ENCODE results near the gene ALG12. TPM values are rescaled to one million over a fixed set of nuclear protein-coding genes. Genes with fewer than 3 reads are reported as not detected.

The ALG12 gene
- total and polyA plus RNA-seq, 2 of the 8 experiments (the other 6 are each of a cell fraction or from before 2014, with no cell fraction given), result 13.4 to 22.5 TPM

DNA sequence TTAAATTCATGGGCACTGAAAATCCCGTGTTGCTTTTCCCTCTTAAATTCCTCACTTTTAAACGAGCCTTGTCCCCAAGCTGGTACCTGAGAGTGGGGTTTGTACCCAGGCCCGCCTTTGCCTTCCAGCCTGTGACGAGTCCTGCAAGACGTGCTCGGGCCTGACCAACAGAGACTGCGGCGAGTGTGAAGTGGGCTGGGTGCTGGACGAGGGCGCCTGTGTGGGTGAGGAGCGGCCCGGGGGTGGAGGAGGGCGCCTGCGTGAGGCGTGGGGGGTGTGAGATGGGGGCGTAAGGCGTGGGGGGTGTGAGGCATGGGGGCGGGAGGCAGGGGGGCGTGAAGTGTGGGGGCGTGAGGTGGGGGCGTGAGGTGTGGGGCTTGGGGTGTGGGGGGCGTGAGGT is 4.2 kb upstream of the ALG12 start:
- Histone ChIP-seq H3K23ac (ENCODE audit: insufficient read length) (no peak overlapping the region), H3K4me2 (ENCODE audit: insufficient read depth in 1 of 2, low read depth in 2 of 2, low read length in 2 of 2) (no peak overlapping the region), H3K9ac (replicated peaks in 1 of 4; ENCODE audit: extremely low read depth in 1 of 4, low read depth in 3 of 4, low read length in 3 of 4) (no peak overlapping the region), H3K27me3 (replicated peaks in 1 of 4; ENCODE audit: control insufficient read depth in 3 of 4, extremely low read depth in 1 of 4, insufficient read depth in 3 of 4, low read length in 3 of 4) (no peaks in the 10 kb centered on the region; a peak in 2 of 7 replicates), H3K18ac (ENCODE audit: extremely low read depth, low read length) (no peak overlapping the region), H4K8ac (ENCODE audit: extremely low read depth, insufficient read depth, low read length) (no peak overlapping the region), H2BK20ac (ENCODE audit: low read length) (no peak overlapping the region), H2BK12ac (ENCODE audit: low read depth, low read length) (no peak overlapping the region), H2BK15ac (ENCODE audit: low read length) (no peak overlapping the region), H3K36me3 (ENCODE audit: control insufficient read depth in 2 of 4, insufficient read depth in 4 of 4, low read length in 3 of 4) (peaks cover 0 to 3% (median 2%) of the 10 kb centered on the region in 4 experiments; a peak in 2 of 8 replicates), H3K23me2 (ENCODE audit: low read depth, low read length) (peaks cover 9% of the 10 kb centered on the region; the same call in 1 of the 2 replicates), H4K5ac (ENCODE audit: insufficient read length, low read depth, low read length) (no peak overlapping the region), H3K4me3 (ENCODE audit: extremely low read depth in 1 of 4, insufficient read depth in 2 of 4, low read depth in 3 of 4, low read length in 4 of 4) (no peak overlapping the region), H4K91ac (replicated peaks; ENCODE audit: insufficient read length, low read length) (no peak overlapping the region), H4K20me1 (replicated peaks in 1 of 2; ENCODE audit: control insufficient read depth in 1 of 2, insufficient read depth in 2 of 2, low read length in 2 of 2) (no peaks in the 10 kb centered on the region), H3K14ac (ENCODE audit: insufficient read length) (no peak overlapping the region), H3K56ac (replicated peaks; ENCODE audit: insufficient read length, low read depth, low read length) (no peak overlapping the region), H3K4me1 (replicated peaks in 1 of 4; ENCODE audit: control insufficient read depth in 3 of 4, insufficient read depth in 4 of 4, low read length in 3 of 4) (peaks cover 0 to 5% (median 1%) of the 10 kb centered on the region in 4 experiments; a peak in 5 of 7 replicates), H3K79me1 (ENCODE audit: low read depth, low read length) (no peaks in the 10 kb centered on the region), H2BK120ac (replicated peaks; ENCODE audit: low read depth, low read length) (no peak overlapping the region), H2AFZ (ENCODE audit: low read length) (no peak overlapping the region), H2BK5ac (ENCODE audit: low read depth, low read length) (no peak overlapping the region), H2AK5ac (ENCODE audit: low read depth, low read length) (no peak overlapping the region), H3K4ac (replicated peaks; ENCODE audit: insufficient read length, low read depth, low read length) (no peak overlapping the region), H3K9me3 (ENCODE audit: insufficient read depth in 2 of 2, low read depth in 1 of 2, low read length in 1 of 2) (no peaks in the 10 kb centered on the region), H3K27ac (ENCODE audit: low read depth, low read length) (no peak overlapping the region), H3K79me2 (ENCODE audit: control insufficient read depth in 1 of 2, insufficient read depth in 2 of 2, low read length in 2 of 2) (no peaks in the 10 kb centered on the region)
- ChIA-PET CTCF (ENCODE audit: partially characterized antibody) (interaction anchor here (0.6 to 2.0 kb wide), 3 partner anchors 9 to 108 kb away, joined by 3 to 7 read pairs (median 3); no protein-coding TSS in a partner anchor), POLR2A (ENCODE audit: partially characterized antibody) (interaction anchor here (1.4 kb wide), 1 partner anchor 14 kb away, joined by 3 read pairs; no protein-coding TSS in a partner anchor)
- FAIRE-seq (no peak), DNase-seq (ENCODE audit: low read depth in 1 of 2, low spot score in 2 of 2) (no peak)
- 88% methylated on average over 10 of the region's 22 CpGs; no CpG with 5 or more reads in 1 of the 2 experiments for WGBS, 2 experiments (ENCODE audit: extremely low coverage in 1 of 2, insufficient coverage in 1 of 2, insufficient read length in 1 of 2, insufficient replicate concordance in 2 of 2, low coverage in 1 of 2, low lambda C conversion rate in 2 of 2, missing lambda C conversion rate in 1 of 2)
- TF ChIP-seq KDM4A (IDR thresholded peaks at IDR 0.05; ENCODE audit: low read depth, low read length, severe bottlenecking) (no peak), POLR2AphosphoS5 (IDR thresholded peaks at IDR 0.05; ENCODE audit: low read depth, low read length) (no peak), RXRA (IDR thresholded peaks at IDR 0.05; ENCODE audit: insufficient read depth, low read depth, low read length) (no peak), CHD2 (IDR thresholded peaks at IDR 0.05; ENCODE audit: low read length) (no peak), CEBPB (IDR thresholded peaks at IDR 0.05; ENCODE audit: low read depth, low read length) (no peak), YY1 (IDR thresholded peaks at IDR 0.05; ENCODE audit: low read depth, low read length) (no peak), KDM5A (IDR thresholded peaks at IDR 0.05; ENCODE audit: low read length) (no peak), RAD21 (IDR thresholded peaks at IDR 0.05 in 1 of 2, conservative IDR thresholded peaks at IDR 0.05 in 1 of 2; ENCODE audit: low read depth in 2 of 2, low read length in 2 of 2) (no peak)
- TF ChIP-seq, protein P1, sequence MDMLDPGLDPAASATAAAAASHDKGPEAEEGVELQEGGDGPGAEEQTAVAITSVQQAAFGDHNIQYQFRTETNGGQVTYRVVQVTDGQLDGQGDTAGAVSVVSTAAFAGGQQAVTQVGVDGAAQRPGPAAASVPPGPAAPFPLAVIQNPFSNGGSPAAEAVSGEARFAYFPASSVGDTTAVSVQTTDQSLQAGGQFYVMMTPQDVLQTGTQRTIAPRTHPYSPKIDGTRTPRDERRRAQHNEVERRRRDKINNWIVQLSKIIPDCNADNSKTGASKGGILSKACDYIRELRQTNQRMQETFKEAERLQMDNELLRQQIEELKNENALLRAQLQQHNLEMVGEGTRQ (IDR thresholded peaks at IDR 0.05; ENCODE audit: low read length), result no peak
- TF ChIP-seq, protein P2, sequence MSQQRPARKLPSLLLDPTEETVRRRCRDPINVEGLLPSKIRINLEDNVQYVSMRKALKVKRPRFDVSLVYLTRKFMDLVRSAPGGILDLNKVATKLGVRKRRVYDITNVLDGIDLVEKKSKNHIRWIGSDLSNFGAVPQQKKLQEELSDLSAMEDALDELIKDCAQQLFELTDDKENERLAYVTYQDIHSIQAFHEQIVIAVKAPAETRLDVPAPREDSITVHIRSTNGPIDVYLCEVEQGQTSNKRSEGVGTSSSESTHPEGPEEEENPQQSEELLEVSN (IDR thresholded peaks at IDR 0.05), result no peak

Data from H1 (cell line).